ENCODE results near the gene DNAJC12.
"Not testable (repeated sequence)": the region's sequence is repeated elsewhere in the genome, so short reads cannot be mapped to it uniquely, and the experiment has no call there.

The DNAJC12 gene

GRCh38 chr10:67839511-67839910 is 1.5 kb upstream of the DNAJC12 start:
- not testable (repeated sequence) for DNase-seq

- no peak for DNase-seq
Observed at GRCh38 chr10:67836972-67837371, 1.0 kb downstream of the DNAJC12 start.

GRCh38 chr10:67836488-67836887 is 1.5 kb downstream of the DNAJC12 start:
- no peak for DNase-seq

- not testable (repeated sequence) for DNase-seq
Observed at GRCh38 chr10:67835541-67836394, 2.2 kb downstream of the DNAJC12 start.

DNA sequence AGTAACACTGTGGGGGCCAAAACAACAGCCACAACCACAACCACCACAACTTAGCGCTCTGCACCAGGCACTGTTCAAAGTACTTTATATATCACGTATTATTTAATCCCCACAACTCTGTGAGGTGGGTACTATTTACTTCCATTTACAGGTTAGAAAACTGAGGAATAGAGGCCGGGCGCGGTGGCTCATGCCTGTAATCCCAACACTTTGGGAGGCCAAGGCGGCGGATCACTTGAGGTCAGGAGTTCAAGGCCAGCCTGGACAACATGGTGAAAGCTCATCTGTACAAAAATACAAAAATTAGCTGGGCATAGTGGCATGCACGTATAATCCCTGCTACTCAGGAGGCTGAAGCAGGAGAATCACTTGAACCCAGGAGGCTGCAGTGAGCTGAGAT is 3.6 kb downstream of the DNAJC12 start:
- DNase-seq: no peak

GRCh38 chr10:67827811-67828210 is 10.2 kb downstream of the DNAJC12 start:
- DNase-seq: no peak

GRCh38 chr10:67819768-67820204 is 18.2 kb downstream of the DNAJC12 start:
- DNase-seq: no peak

GRCh38 chr10:67818323-67818722 is 19.7 kb downstream of the DNAJC12 start:
- no peak for DNase-seq

GRCh38 chr10:67816719-67817118 is 21.3 kb downstream of the DNAJC12 start:
- no peak for DNase-seq

DNA sequence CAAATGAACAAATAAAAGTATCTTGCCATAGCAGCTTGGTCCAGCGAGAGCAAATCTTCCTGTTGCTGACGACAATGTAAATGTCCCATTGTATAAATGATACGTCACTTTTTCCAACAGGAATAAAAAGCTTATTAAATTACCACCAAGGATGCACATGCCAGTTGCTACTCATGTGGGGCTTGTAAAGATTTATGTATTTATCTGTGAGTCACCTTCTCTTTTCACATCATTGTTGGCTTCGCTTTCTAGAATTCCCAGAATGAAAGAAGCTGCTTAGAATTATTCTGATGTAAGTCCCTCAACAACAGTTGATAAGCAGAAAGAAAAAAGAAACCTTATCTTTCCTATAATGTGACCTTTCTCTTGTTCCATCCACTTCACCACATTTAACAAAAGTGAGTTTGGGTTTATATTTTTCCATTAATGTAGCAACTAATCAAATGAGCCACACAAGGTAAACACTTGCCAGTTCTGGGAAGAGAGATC is 22.4 kb downstream of the DNAJC12 start:
- DNase-seq: no peak

DNA sequence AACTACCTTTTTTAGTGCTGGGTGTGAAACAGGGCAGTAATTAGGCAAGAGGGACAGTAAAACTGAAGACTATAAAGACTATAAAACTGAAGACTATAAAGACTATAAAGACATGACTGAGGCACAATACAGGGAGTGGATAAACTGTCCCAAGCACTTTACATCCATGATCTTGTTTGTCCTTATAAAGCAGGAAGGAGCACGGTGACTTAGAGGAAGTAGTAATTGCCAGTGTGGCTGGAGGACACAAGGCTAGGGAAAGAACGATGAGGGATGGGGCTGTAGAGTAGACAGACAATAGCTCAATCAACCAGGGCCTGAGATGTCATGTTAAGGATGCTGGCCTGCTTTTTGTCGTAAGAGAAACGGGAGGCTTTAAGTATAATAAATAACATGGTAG is 26.0 kb downstream of the DNAJC12 start:
- no peak for DNase-seq

GRCh38 chr10:67809107-67809506 is 28.9 kb downstream of the DNAJC12 start:
- no peak for DNase-seq

GRCh38 chr10:67808704-67809103 is 29.3 kb downstream of the DNAJC12 start:
- DNase-seq: no peak

DNA sequence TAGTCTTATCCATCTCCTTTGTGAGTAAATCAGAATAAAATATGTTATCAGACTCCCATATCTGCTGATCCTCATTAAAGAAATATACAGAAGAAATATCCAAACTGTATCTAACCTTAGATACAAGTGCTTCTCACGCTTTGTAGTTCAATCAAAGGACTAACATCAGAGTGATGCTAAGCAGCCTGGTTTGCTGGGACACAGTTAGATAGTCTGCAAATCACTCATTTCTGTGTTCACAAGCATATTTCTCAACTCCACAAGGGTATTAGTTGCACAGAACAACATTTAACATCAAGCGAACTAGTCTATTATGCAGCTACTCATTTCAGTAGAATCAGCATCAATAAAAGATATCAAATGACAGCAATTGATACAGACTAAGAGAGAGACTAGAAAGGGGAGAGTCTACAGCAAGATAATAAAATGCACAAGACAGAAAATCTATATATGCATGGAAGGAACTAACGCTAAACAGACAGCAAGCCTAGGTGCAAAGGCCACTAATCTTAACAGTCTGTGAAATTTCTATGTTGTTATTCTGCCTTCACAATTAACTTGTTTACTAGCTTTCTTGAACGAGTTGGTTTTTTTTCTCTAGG is 30.0 kb downstream of the DNAJC12 start:
- no peak for DNase-seq

GRCh38 chr10:67804395-67804678 is 33.7 kb downstream of the DNAJC12 start:
- DNase-seq: no peak

DNA sequence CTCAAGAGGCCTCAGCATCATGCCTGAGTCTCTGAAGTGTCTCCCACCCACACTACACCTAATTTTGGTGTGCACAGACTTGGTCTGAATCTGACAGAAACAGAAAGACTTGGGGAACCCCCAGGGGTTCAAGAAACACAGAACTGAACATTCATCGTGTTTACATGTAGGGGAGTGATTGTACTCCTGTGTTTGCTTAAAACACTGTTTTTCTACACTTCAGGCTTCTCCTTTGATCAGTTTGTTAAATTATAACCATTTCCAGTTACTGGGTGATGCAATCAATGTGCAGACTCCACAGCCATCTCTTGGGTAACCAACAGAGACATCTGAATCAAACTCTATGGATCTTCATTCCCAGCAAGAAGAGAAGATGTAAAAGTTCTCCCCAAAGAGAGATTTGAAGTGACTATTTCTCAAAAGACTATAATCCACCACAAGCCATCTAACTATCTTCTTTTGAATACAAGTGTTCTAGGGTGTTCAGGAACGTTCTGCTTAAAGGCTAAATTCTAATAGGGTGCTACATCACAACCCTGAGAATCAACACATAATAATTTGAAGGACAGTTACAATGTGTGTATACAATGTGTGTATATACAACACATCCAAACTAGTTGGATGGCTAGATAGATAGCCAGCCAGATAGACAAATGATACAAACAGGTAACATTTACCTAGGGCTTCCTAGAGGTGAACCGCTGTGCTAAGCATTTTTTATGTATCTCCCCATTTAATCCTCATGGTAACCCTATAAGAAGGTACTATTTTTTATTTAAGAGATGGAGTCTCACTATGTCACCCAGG is 34.2 kb downstream of the DNAJC12 start:
- no peak for DNase-seq

DNA sequence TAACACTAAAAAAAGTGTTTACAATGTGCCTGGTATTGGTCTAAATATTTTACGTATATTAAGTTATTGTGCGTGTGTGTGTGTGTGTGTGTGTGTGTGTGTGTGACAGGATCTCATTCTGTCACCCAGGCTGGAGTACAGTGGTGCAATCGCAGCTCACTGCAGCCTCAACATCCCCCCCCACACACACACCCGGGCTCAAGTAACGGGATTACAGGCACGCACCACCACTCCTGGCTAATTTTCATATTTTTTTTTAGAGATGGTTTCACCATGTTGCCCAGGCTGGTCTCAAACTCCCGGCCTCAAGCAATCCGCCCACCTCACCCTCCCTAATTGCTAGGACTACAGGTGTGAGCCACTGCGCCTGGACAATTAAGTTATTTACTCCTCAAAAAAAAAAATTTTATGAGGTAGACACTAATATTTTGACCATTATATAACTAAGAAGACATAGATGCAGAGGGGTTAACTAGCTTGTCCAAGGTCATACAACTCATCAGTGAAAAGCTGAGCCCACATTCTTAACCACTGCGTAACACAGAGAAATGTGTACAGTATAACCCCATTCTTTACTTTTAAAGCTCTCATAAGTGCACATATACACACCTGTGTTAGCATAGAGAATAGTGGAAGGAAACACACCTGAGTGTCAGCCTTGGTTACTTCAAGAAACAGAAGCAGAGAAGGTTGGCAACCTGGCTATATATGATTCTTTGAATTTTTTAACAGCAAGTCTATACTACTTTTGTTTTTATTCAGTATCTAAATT is 35.0 kb downstream of the DNAJC12 start:
- DNase-seq: no peak

DNA sequence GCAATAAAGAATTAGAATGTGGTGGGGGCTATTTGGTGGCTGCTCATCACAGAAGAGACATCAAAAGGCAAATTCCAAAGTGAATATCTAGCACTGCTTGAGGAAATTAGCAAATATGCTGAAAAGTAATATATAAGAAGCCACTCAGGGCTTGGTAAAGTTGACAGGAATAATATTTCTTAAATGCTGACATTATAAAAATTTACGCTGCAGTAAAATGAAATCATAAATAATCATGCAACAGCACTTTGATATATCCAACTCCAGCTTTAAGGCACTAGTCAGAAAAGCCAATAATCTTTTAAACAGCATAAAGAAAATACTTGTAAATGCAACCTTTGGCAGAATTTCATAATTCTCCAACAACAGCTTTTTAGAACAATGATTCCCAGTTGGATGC is 36.9 kb downstream of the DNAJC12 start:
- no peak for DNase-seq

- no peak for DNase-seq
Observed at GRCh38 chr10:67794909-67795460, 43.0 kb downstream of the DNAJC12 start.

- no peak for DNase-seq
Observed at GRCh38 chr10:67794256-67794655, 43.7 kb downstream of the DNAJC12 start.

DNA sequence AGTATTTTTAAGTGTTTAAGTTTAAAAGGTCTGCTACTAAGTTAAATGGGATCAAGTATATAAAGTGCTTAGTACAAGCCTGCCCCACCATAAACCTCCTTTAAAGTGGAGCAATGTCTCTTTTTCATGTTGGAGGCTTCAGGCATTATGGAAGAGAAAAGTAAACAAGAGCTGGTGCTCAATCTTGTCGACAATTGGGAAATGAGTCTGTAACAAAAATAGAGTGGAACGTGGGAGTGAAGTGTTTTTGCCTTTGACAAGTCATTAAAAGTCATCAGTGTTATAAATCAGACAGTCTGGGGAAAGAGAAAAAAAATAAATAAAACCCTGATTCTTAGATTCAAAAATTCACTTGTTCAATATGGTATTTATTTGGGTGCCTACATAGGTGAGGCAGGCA is 44.7 kb downstream of the DNAJC12 start:
- DNase-seq: no peak

DNA sequence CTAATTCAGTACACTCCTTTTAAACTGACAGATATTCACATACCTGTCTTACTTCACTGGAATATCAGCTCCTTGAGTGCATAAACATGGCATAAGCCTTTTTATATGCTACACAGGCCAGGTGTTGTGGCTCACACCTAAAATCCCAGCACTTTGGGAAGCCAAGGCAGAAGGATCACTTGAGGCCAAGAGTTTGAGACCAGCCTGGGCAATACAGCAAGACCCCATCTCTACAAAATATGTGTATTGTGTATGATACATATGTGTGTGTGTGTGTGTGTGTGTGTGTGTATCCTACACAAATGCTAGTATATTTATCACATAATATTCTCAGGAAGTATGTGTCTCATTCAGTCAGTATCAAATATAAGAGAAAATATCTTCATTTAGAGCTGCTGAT is 45.3 kb downstream of the DNAJC12 start:
- DNase-seq: no peak

Measured in NCI-H1048 (cell line).